OCI-LY1 (cell line): ENCODE measurements around the gene NOC3L.

Experiments used
- H2AFZ ChIP-seq: fragments of 200-600 bp; sonication (generic), shearing (Covaris generic); 2 replicates; pipeline ENCODE4 v1.6.0; 2014; ENCODE audit warnings: antibody characterized with exemption, mild to moderate bottlenecking, low read length
- H3F3A ChIP-seq: fragments of 200-600 bp; sonication (generic), shearing (Covaris generic); 2 replicates; pipeline ENCODE4 v1.6.0; 2014; ENCODE audit warnings: mild to moderate bottlenecking, antibody characterized with exemption, low read length, moderate library complexity; ENCODE audit not compliant: insufficient read depth
- H3K27ac ChIP-seq: fragments of 200-600 bp; sonication (generic); 2 replicates; pipeline ENCODE4 v1.5.1; 2014; ENCODE audit warnings: low read length, mixed run types, mild to moderate bottlenecking, low read depth; ENCODE audit not compliant: poor library complexity, severe bottlenecking
- H3K27me3 ChIP-seq: fragments of 200-600 bp; sonication (generic); 2 replicates; pipeline ENCODE4 v1.6.0; 2014; ENCODE audit warnings: antibody characterized with exemption, mild to moderate bottlenecking, low read length, moderate library complexity; ENCODE audit not compliant: insufficient read depth
- H3K36me3 ChIP-seq: fragments of 200-600 bp; sonication (generic); 2 replicates; pipeline ENCODE4 v1.6.1; 2014; ENCODE audit warnings: mild to moderate bottlenecking, antibody characterized with exemption, low read length, moderate library complexity, mixed read lengths; ENCODE audit not compliant: insufficient read depth
- H3K4me1 ChIP-seq: fragments of 200-600 bp; sonication (generic); 2 replicates; pipeline ENCODE4 v1.5.1; 2014; ENCODE audit warnings: mild to moderate bottlenecking, low read length, moderate library complexity; ENCODE audit not compliant: insufficient read depth, severe bottlenecking
- H3K4me2 ChIP-seq: fragments of 200-600 bp; sonication (generic), shearing (Covaris generic); 2 replicates; pipeline ENCODE4 v1.6.1; 2014; ENCODE audit warnings: low read length
- H3K4me3 ChIP-seq: fragments of 200-600 bp; sonication (generic); 2 replicates; pipeline ENCODE4 v1.5.1; 2014; ENCODE audit warnings: low read length, low read depth, mild to moderate bottlenecking, mixed read lengths; ENCODE audit not compliant: poor library complexity, severe bottlenecking
- H3K79me2 ChIP-seq: fragments of 200-600 bp; shearing (Covaris generic); 2 replicates; pipeline ENCODE4 v1.6.1; 2016; ENCODE audit warnings: mixed run types, low read length, mixed read lengths; ENCODE audit not compliant: insufficient read depth
- H3K9ac ChIP-seq: fragments of 200-600 bp; sonication (generic), shearing (Covaris generic); 2 replicates; pipeline ENCODE4 v1.6.1; 2014; ENCODE audit warnings: mild to moderate bottlenecking, low read length, mixed read lengths
- H3K9me2 ChIP-seq: fragments of 200-600 bp; sonication (generic), shearing (Covaris generic); 2 replicates; pipeline ENCODE4 v1.6.1; 2014; ENCODE audit warnings: low read depth, mild to moderate bottlenecking, low read length, mixed read lengths
- H3K9me3 ChIP-seq: fragments of 200-600 bp; shearing (Covaris generic); 2 replicates; pipeline ENCODE4 v1.6.1; 2014; ENCODE audit warnings: low read length, mixed read lengths
- H4K20me1 ChIP-seq: fragments of 200-600 bp; sonication (generic), shearing (Covaris generic); 2 replicates; pipeline ENCODE4 v1.6.0; 2016; ENCODE audit warnings: mild to moderate bottlenecking, low read length; ENCODE audit not compliant: insufficient read depth
- CTCF ChIP-seq: fragments of 200-600 bp; sonication (generic), shearing (Covaris generic); IDR thresholded peaks from 2 replicates; pipeline ENCODE4 v1.5.1; 2017; ENCODE audit warnings: mild to moderate bottlenecking, antibody characterized with exemption, low read length, moderate library complexity, mixed read lengths
- EZH2 ChIP-seq: fragments of 200-600 bp; sonication (generic), shearing (Covaris generic); IDR thresholded peaks from 2 replicates; pipeline ENCODE4 v1.8.0; 2017; ENCODE audit warnings: borderline replicate concordance, mixed run types, mild to moderate bottlenecking, antibody characterized with exemption, low read length, moderate library complexity, mixed read lengths

Gene NOC3L

GRCh38 chr10:94299417-94299816 is 63.3 kb downstream of the NOC3L start:
- H3K36me3 ChIP-seq, result no peaks in the 10 kb centered on the region
- H4K20me1 ChIP-seq, result no peaks in the 10 kb centered on the region
- no peak overlapping the region for H3K9ac ChIP-seq
- no peak overlapping the region for H3K4me3 ChIP-seq
- H3K9me2 ChIP-seq, result no peaks in the 10 kb centered on the region
- H3K79me2 ChIP-seq, result no peaks in the 10 kb centered on the region
- TF ChIP-seq CTCF, result no peak
- TF ChIP-seq EZH2, result no peak
- no peaks in the 10 kb centered on the region for H3K9me3 ChIP-seq
- H3K27me3 ChIP-seq, result no peaks in the 10 kb centered on the region
- H3K4me1 ChIP-seq, result no peaks in the 10 kb centered on the region
- H2AFZ ChIP-seq, result no peak overlapping the region
- H3K4me2 ChIP-seq, result no peak overlapping the region
- no peak overlapping the region for H3K27ac ChIP-seq
- no peaks in the 10 kb centered on the region for H3F3A ChIP-seq

GRCh38 chr10:94294168-94294567 is 68.6 kb downstream of the NOC3L start:
- H3K4me2 ChIP-seq, result no peak overlapping the region
- H2AFZ ChIP-seq, result no peak overlapping the region
- H3K27ac ChIP-seq, result no peak overlapping the region
- no peaks in the 10 kb centered on the region for H3K27me3 ChIP-seq
- H3K9ac ChIP-seq, result no peak overlapping the region
- TF ChIP-seq CTCF (no peak), EZH2 (no peak)
- no peaks in the 10 kb centered on the region for H3K9me2 ChIP-seq
- H3K4me3 ChIP-seq, result no peak overlapping the region
- no peaks in the 10 kb centered on the region for H4K20me1 ChIP-seq
- no peaks in the 10 kb centered on the region for H3K9me3 ChIP-seq
- no peaks in the 10 kb centered on the region for H3K79me2 ChIP-seq
- H3F3A ChIP-seq, result no peaks in the 10 kb centered on the region
- no peaks in the 10 kb centered on the region for H3K36me3 ChIP-seq
- no peaks in the 10 kb centered on the region for H3K4me1 ChIP-seq

DNA sequence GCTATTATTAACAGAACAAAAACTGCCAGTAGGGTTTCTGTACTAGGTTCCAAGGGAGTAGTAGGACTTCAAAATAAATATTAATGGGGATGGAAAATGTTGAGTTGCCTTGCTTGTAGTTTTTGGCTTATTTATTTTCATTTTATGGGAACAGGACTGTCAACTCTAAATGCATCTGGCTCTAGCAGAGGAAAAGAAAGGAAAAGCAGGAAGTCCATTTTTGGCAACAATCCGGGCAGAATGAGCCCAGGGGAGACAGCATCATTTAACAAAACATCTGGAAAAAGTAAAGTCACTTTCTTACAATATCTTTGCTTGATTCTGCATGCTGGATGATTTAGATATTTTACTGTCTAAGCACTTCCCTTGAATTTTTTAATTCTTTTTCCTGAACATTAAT is 69.4 kb downstream of the NOC3L start:
- Histone ChIP-seq H3K9ac (no peak overlapping the region), H4K20me1 (no peaks in the 10 kb centered on the region), H3K4me3 (no peak overlapping the region), H2AFZ (no peak overlapping the region), H3K27me3 (no peaks in the 10 kb centered on the region), H3F3A (no peaks in the 10 kb centered on the region), H3K36me3 (no peaks in the 10 kb centered on the region), H3K9me2 (no peaks in the 10 kb centered on the region), H3K4me1 (no peaks in the 10 kb centered on the region), H3K79me2 (no peaks in the 10 kb centered on the region), H3K27ac (no peak overlapping the region), H3K4me2 (no peak overlapping the region), H3K9me3 (no peaks in the 10 kb centered on the region)
- TF ChIP-seq CTCF (no peak), EZH2 (no peak)
